ENCODE measurements around the gene ADAT3.
"Not testable (repeated sequence)": the region's sequence is repeated elsewhere in the genome, so short reads cannot be mapped to it uniquely, and the experiment has no call there.

The ADAT3 gene

DNA sequence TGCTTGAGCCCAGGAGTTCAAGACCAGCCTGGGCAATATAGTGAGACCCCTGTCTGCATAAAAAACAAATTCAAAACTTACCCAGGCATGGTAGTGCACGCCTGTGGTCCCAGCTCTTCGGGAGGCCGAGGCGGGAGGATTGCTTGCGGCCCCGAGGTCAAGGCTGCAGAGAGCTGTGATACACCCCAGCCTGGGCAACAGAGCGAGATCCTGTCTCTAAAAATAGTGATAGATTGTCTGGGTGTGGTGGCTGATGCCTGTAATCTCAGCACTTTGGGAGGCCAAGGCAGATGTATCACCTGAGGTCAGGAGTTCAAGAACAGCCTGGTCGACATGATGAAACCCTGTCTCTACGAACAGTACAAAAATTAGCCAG lies 37.9 kb upstream of the ADAT3 start:
- DNase-seq, result no peak

- DNase-seq, result no peak
Observed at GRCh38 chr19:1868971-1869370, 36.2 kb upstream of the ADAT3 start.

DNA sequence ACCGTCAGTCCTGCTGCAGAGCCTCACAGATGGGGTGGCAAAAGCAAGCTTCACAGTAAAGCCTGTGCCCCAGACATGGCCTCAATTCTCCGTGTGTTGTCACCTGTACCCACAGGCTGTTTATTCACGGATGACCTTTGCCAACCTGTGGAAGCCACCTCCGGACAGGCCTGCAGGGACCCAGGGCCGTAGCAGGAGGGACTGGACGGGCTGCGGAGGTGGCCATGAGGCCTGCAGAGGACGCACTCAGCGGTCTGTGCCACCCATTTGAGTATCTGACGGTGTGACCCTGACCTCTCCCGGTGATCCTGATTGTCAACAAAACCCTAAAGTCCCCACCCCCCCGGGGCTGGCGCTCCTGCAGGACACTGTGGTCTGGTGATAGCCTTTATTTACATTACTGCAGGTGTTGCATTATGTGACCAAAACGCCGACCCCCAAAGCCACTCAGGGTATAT lies 34.0 kb upstream of the ADAT3 start:
- no peak for DNase-seq

DNA sequence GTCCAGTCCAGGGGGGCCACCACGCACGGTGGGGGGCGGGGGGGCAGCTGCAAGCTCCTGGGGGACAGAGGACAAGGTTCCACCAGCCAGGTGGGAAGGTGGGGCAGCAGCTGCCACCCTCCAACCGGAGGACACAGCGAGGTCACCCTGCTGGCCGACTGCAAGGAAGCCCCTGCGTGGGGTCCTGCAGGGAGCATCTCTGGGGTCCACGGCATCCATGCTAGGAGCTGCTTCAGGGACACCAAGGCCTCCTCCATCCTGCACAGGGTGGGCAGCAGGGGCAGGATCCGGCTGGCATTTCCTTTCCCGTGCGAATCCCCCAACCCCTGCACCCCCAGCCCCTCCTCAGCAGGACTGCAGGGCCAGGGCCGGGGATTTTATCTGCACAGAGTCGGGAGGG lies 33.6 kb upstream of the ADAT3 start:
- no peak for DNase-seq

DNA sequence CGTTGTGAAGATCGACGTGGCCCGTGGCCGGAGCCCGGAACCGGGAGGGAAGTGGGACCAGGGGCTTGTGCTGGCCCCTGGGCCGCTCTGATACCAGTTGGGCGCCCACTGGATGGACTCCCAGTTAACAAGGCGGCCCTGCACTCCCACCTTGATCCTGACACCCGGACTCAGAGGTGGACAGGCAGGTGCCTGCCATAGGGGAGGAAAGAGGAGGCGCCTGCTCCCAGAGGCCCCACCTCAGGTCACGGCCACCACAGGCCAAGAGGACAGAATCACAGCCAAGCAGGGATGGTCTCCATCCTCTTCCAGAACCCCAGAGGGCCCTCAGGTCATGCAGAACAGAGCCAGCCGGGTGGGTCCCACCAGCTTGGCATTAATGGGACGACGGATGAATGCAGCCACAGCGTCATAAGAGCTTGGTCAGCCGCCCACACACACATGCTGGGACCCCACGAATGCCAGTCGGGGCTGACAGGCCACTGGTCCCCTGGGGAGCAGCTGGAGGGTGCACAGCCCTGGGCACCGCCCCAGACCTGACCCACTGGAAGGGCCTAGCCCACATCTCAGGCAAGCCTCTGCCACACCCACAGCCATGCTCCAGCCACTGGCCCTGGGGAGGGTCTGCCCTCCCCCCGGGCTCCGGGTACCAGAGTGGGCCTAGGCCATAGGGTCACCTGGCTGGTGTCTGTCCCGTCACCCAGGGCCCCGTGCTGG lies 32.2 kb upstream of the ADAT3 start:
- DNase-seq, result no peak

GRCh38 chr19:1873524-1874473 lies 31.4 kb upstream of the ADAT3 start:
- DNase-seq, result no peak

DNA sequence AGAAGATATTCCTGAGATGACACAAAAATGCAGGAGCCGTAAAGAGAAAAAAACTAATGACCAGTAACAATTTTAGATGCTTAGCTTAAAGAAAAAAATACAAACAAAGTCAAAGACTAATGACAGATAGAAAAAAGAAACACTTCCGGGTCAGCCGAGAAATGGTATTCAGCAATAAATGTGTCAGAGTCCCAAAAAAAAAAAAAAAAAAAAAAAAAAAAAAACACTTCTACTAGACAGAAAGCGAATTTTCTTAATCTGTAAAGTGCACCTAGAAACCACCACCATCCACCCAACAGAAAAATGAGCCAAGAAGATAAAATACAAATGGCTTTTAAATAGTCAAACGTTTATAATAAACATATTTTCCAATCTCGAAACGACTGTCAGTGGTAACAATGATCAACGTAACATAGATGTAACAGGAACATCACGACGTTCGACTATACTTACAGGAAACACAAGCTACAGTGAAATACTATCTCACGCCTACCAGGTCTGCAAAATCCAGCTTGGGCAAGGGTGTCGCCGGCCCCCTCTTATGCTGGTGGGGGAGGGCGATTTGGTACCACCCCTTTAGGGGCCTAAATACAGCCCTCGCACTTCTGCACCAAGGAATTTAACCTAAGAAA lies 30.5 kb upstream of the ADAT3 start:
- DNase-seq, result no peak

DNA sequence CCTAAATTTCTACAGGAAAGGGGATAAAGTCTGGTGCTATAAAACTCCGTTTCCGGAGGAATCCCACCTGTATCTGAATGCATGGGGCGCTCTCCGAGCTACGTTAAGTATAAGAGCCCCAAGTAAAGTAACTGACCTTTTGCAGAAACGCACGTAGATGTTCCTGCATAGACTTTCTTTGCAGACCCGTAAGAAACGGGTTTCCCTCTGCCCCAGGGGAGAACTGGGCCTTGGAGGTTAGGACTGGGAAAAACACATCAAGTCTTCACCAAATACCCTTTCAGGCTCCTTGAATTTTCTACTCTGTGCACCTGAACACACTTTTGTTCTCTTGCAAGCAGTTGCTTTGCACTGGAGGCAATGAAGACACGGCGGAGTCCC lies 29.9 kb upstream of the ADAT3 start:
- DNase-seq, result not testable (repeated sequence)

GRCh38 chr19:1875646-1876495 lies 29.3 kb upstream of the ADAT3 start:
- peak; percentile 88 for DNase-seq

GRCh38 chr19:1876496-1877279 lies 28.5 kb upstream of the ADAT3 start:
- DNase-seq, result not testable (repeated sequence)

DNA sequence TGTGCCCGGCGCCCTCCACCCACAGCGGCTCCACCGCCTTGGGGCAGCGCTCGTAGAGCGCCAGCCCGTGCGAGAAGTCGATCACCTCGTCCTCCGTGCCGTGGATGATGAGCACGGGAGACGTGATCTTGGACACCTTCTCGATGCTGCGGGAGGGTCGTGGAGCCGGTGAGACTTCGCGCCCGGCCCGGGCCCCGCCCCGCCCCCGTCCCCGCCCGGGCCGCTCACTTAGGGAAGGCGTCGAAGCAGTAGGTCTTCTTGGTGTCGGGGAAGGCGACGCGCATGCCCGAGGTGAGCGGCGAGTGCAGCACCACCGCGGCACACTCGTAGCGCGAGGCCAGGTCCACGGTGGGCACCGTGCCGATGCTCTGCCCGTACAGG lies 27.9 kb upstream of the ADAT3 start:
- DNase-seq, result not testable (repeated sequence)

GRCh38 chr19:1878583-1878982 lies 26.6 kb upstream of the ADAT3 start:
- not testable (repeated sequence) for DNase-seq

GRCh38 chr19:1879982-1880381 lies 25.2 kb upstream of the ADAT3 start:
- not testable (repeated sequence) for DNase-seq

DNA sequence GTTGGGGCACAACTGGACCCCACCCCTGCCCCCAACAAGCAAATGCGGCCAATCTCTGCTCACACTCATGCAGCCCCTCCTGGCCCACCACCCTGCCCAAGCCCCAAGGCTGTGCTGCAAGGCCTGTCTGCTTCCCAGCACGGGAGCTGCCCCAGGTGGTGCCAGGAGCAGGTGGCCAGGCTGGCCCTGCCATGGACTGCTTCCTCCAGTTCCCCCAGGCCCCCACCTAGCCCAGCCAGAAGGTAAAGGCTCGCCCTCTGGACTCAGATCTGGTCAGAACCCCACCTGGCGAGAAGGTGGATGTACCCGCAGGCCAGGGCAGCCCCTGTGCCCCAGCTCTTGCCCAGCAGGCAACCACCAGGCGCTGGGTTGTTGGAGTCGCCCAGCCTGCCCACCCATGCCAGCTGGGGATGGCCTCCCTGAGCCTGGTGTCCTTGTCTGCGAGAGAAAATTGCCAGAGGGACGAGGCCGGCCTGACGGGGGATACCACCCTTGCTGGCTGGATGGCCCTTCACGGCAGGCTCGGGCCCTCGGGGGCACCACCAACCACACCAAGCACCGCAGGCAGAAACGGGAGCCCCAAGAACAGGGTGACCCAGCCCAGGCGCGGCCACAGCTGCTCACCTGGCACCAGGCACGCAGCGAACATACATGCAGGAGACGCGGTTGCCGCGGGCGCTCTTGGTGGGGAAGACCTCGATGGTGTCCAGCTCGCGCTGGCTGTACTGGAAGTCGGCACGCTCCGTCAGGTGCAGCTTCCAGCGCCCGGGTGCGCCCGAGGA lies 24.4 kb upstream of the ADAT3 start:
- no peak for DNase-seq

- DNase-seq, result not testable (repeated sequence)
Observed at GRCh38 chr19:1881393-1882088, 23.7 kb upstream of the ADAT3 start.

GRCh38 chr19:1882089-1882785 lies 23.0 kb upstream of the ADAT3 start:
- DNase-seq, result peak; percentile 72

DNA sequence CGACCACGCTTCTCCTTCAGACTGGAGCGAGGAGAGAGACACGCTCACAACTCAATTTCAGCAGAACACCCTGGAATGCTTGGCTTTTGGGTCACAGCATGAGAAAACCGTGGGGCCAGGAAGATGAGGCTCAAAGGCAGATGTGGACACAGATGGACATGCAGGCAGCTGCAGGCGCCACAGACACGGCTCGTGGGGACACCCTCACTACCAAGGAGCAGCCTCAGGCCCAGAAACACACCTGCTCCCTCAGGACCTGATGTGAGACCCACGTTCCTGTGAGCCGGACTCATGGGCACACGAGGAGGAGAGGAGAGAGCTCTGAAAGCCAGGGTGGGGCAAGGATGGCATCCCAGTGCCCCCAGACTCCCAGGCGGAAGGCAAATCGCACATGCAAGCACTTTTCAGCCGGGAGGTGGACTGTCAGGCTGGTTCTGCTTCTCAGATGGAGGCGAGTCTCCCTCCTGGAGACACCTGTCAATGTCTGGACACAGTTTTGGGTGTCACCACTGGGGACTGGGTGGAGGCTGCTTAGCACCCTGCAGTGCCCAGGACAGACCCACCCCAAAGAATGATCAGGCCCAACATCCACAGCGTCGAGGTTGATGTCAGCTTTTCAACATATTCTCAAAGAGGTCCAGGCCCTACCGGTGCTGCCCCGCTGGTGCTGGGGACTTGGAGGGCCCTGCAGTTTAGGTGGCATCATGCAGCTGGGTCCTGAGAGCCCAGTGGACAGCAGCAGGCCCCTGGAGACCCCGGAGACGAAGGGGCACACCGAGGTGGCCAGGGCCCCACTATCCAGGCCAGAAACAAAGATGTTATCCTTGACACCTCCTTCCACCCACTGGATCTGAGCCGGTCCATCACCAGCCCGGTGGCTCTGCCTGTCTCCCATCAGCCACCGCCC lies 22.2 kb upstream of the ADAT3 start:
- no peak for DNase-seq

- no peak for DNase-seq
Observed at GRCh38 chr19:1883784-1884183, 21.4 kb upstream of the ADAT3 start.
